ENCODE results near the gene GRB2. TPM values are rescaled to one million over a fixed set of nuclear protein-coding genes. Genes with fewer than 3 reads are reported as not detected.
"Not testable (repeated sequence)": the region's sequence is repeated elsewhere in the genome, so short reads cannot be mapped to it uniquely, and the experiment has no call there.

GRB2 gene
- total RNA-seq, 1 donor from 2014 or later = 121 TPM

GRCh38 chr17:75387771-75388170 lies 17.7 kb downstream of the GRB2 start:
- no peak for TF ChIP-seq CTCF (IDR thresholded peaks at IDR 0.05; ENCODE audit: insufficient read depth, low read length, poor library complexity, severe bottlenecking)
- H3K4me3 ChIP-seq (ENCODE audit: low read depth, low read length) = no peak overlapping the region
- DNase-seq (ENCODE audit: low read depth) = no peak
- no peaks in the 10 kb centered on the region for H3K36me3 ChIP-seq (ENCODE audit: control insufficient read depth, insufficient read depth, low read length)
- H3K27me3 ChIP-seq (ENCODE audit: control insufficient read depth, insufficient read depth, low read length) = no peaks in the 10 kb centered on the region

GRCh38 chr17:75386430-75386829 lies 19.0 kb downstream of the GRB2 start:
- TF ChIP-seq CTCF (IDR thresholded peaks at IDR 0.05; ENCODE audit: insufficient read depth, low read length, poor library complexity, severe bottlenecking) = no peak
- no peak for DNase-seq (ENCODE audit: low read depth)
- no peak overlapping the region for H3K4me3 ChIP-seq (ENCODE audit: low read depth, low read length)
- H3K36me3 ChIP-seq (ENCODE audit: control insufficient read depth, insufficient read depth, low read length) = no peaks in the 10 kb centered on the region
- no peaks in the 10 kb centered on the region for H3K27me3 ChIP-seq (ENCODE audit: control insufficient read depth, insufficient read depth, low read length)

GRCh38 chr17:75384751-75385150 lies 20.7 kb downstream of the GRB2 start:
- TF ChIP-seq CTCF (IDR thresholded peaks at IDR 0.05; ENCODE audit: insufficient read depth, low read length, poor library complexity, severe bottlenecking) = no peak
- H3K4me3 ChIP-seq (ENCODE audit: low read depth, low read length) = no peak overlapping the region
- no peaks in the 10 kb centered on the region for H3K36me3 ChIP-seq (ENCODE audit: control insufficient read depth, insufficient read depth, low read length)
- no peak for DNase-seq (ENCODE audit: low read depth)
- no peaks in the 10 kb centered on the region for H3K27me3 ChIP-seq (ENCODE audit: control insufficient read depth, insufficient read depth, low read length)

GRCh38 chr17:75383842-75384195 lies 21.7 kb downstream of the GRB2 start:
- Histone ChIP-seq H3K27me3 (ENCODE audit: control insufficient read depth, insufficient read depth, low read length) (no peaks in the 10 kb centered on the region), H3K4me3 (ENCODE audit: low read depth, low read length) (no peak overlapping the region), H3K36me3 (ENCODE audit: control insufficient read depth, insufficient read depth, low read length) (no peaks in the 10 kb centered on the region)
- no peak for DNase-seq (ENCODE audit: low read depth)
- TF ChIP-seq CTCF (IDR thresholded peaks at IDR 0.05; ENCODE audit: insufficient read depth, low read length, poor library complexity, severe bottlenecking) = no peak

- TF ChIP-seq CTCF (IDR thresholded peaks at IDR 0.05; ENCODE audit: insufficient read depth, low read length, poor library complexity, severe bottlenecking) = no peak
- H3K4me3 ChIP-seq (ENCODE audit: low read depth, low read length) = no peak overlapping the region
These were observed 24.7 kb downstream of the GRB2 start for GRCh38 chr17:75380750-75381149.

GRCh38 chr17:75380315-75380714 lies 25.2 kb downstream of the GRB2 start:
- Histone ChIP-seq H3K4me3 (ENCODE audit: low read depth, low read length) (no peak overlapping the region), H3K27me3 (ENCODE audit: control insufficient read depth, insufficient read depth, low read length) (no peaks in the 10 kb centered on the region), H3K36me3 (ENCODE audit: control insufficient read depth, insufficient read depth, low read length) (no peaks in the 10 kb centered on the region)
- DNase-seq (ENCODE audit: low read depth) = no peak
- TF ChIP-seq CTCF (IDR thresholded peaks at IDR 0.05; ENCODE audit: insufficient read depth, low read length, poor library complexity, severe bottlenecking) = no peak

More at GRCh38 chr17:75380750-75381149, 24.7 kb downstream of the GRB2 start:
- no peaks in the 10 kb centered on the region for H3K36me3 ChIP-seq (ENCODE audit: control insufficient read depth, insufficient read depth, low read length)
- DNase-seq (ENCODE audit: low read depth) = no peak
- no peaks in the 10 kb centered on the region for H3K27me3 ChIP-seq (ENCODE audit: control insufficient read depth, insufficient read depth, low read length)

- DNase-seq (ENCODE audit: low read depth); H3K36me3 ChIP-seq (ENCODE audit: control insufficient read depth, insufficient read depth, low read length); H3K4me3 ChIP-seq (ENCODE audit: low read depth, low read length); H3K27me3 ChIP-seq (ENCODE audit: control insufficient read depth, insufficient read depth, low read length): not testable (repeated sequence)
These were observed 26.1 kb downstream of the GRB2 start for GRCh38 chr17:75379426-75379825.

Data from kidney epithelial cell (primary cell).